Hematopoietic multipotent progenitor cell treated with erythropoietin and hydrocortisone succinate and interleukin-3 and kit ligand, for 6 days (in vitro differentiated cells): ENCODE results near the gene MSH4.
"Not testable (repeated sequence)": the region's sequence is repeated elsewhere in the genome, so short reads cannot be mapped to it uniquely, and the experiment has no call there.

Source experiments
- DNase-seq: peaks from one replicate; pipeline ENCODE4 v3.0.0-alpha.2; 2015

The MSH4 gene

DNA sequence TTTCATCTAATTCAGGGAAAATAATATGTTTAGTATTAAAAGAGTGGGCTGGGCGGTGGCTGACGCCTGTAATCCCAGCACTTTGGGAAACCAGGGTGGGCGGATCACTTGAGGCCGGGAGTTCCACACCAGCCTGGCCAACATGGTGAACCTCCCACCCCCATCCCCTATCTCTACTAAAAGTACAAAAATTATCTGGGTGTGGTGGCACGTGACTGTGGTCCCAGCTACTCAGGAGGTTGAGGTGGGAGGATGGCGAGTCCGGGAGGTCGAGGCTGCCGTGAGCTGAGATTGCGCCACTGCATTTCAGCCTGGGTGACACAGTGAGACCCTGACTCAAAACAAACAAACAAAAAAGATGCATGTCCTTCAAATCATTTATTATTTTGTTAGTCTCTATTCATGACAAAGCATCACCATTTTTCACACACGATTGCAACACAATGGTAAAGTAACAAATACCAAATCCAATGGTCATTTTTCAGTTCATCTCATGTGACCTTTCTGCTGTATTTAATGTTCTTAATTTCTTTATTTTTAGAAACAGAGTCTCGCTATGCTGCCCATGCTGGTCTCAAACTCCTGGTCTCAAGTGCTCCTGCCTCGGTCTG, 1.0 kb downstream of the MSH4 start:
- DNase-seq: peak; percentile 28

GRCh38 chr1:75801480-75801879, 4.8 kb downstream of the MSH4 start:
- DNase-seq: not testable (repeated sequence)

- DNase-seq: no peak
Observed at GRCh38 chr1:75808921-75809320, 12.2 kb downstream of the MSH4 start.

GRCh38 chr1:75810113-75810512, 13.4 kb downstream of the MSH4 start:
- not testable (repeated sequence) for DNase-seq

- DNase-seq: no peak
Observed at GRCh38 chr1:75811211-75811981, 14.7 kb downstream of the MSH4 start.

DNA sequence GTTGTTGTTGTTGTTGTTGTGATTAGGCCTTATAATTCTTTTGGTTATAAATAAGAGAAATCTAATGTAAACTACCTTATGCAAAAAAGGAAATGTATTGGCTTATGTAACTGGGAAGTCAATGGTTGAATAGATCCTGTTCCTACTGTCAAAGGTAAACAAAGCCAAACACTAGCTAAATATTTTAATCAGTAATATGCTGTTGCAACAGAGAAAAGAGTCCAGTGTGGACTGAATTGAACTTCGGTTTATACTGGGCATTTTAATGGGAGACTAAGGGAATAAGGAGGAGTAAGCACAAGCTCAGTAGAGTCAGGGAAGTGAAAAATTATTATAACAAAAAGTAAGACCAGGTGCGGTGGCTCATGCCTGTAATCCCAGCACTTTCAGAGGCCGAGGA, 15.4 kb downstream of the MSH4 start:
- no peak for DNase-seq

DNA sequence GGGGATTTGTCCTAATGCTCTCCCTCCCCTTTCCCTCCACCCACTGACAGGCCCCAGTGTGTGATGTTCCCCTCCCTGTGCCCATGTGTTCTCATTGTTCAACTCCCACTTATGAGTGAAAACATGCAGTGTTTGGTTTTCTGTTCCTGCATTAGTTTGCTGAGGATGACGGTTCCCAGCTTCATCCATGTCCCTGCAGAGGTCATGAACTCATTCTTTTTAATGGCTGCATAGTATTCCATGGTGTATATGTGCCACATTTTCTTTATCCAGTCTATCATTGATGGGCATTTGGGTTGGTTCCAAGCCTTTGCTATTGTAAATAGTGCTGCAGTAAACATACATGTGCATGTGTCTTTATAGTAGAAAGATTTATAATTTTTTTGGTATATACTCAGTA, 26.9 kb downstream of the MSH4 start:
- DNase-seq: not testable (repeated sequence)

DNA sequence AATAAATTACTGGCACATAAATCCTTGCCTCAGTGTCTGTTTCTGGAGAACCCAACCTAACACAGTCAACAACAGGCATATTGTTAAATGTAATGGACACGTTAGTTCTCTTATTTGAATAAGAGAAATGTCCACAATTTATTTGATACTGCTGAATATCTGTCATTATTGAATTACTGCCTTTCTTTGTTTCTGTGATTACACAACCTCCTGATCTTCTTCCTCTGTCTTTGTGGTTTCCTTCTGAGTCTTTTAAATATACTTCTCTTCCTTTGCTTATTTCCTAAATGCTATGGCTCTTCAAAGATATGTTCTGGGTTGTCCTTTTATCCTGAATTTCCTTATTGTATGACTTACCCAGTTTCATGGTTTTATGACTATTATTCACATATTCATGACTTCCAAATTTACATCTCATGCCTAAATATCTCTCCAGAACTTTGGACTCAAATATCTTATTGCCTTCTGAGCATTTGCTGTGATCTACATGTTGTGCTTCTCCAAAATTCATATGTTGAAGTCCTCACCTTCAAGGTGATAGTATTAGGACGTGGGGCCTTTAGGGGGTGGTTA, 39.9 kb downstream of the MSH4 start:
- peak; percentile 9 for DNase-seq

GRCh38 chr1:75838079-75838478, 41.4 kb downstream of the MSH4 start:
- peak; percentile 12 for DNase-seq

DNA sequence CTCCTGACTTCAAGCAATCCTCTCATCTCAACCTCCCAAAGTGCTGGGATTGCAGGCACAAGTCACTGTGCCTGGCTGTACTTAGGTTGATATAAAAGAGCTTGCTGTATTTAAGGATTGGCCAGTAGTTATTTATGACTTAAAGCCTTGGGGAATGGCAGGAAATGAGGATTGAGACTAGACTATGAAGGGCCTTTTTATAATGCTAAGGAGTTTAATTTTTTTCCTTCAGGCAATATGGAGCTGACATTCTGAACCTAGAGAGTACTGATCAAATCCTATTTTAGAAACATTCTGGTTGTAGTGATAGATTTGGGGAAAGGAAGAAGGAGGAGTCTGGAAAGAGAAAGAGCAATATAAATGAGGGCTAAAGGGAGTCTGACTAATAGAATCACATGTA, 44.7 kb downstream of the MSH4 start:
- no peak for DNase-seq

DNA sequence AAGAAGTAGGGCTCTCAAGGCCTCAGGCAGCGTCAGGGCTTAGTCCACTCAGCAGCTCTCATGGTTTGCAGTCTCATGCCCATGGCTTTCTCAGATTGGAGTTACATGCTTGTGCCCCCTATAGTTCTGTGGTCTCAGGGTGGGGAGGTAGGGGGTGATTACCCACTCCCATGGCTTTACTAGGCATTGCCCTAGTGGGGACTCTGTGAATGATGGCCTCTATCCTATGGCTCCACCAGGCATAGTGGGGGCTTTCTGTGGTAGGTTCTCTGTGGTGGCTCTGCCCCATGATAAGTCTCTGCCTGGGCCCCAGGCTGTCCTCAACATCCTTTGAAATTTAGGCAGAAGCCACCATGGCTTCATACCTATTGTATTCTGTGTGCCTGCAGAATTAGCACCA, 48.9 kb downstream of the MSH4 start:
- no peak for DNase-seq

- DNase-seq: peak; percentile 21
Observed at GRCh38 chr1:75855010-75855409, 58.3 kb downstream of the MSH4 start.

GRCh38 chr1:75855734-75856133, 59.1 kb downstream of the MSH4 start:
- no peak for DNase-seq

DNA sequence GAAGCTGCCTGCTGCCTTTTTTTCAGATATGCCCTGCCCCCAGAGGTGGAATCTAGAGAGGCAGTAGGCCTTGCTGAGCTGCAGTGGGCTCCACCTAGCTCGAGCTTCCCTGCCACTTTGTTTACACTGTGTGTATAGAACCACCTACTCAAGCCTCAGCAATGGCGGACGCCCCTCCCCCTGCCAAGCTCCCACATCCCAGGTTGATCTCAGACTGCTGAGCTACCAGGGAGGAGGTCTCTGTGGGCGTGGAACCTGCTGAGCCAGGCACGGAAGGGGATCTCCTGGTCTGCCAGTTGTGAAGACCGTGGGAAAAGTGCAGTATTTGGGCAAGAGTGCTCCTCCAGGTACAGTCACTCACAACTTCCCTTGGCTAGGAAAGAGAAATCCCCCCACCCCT, 65.1 kb downstream of the MSH4 start:
- DNase-seq: no peak

GRCh38 chr1:75870951-75871350, 74.3 kb downstream of the MSH4 start:
- no peak for DNase-seq

- no peak for DNase-seq
Observed at GRCh38 chr1:75879985-75880384, 83.3 kb downstream of the MSH4 start.

- no peak for DNase-seq
Observed at GRCh38 chr1:75884437-75884836, 87.8 kb downstream of the MSH4 start.

- no peak for DNase-seq
Observed at GRCh38 chr1:75901371-75901770, 104.7 kb downstream of the MSH4 start.

DNA sequence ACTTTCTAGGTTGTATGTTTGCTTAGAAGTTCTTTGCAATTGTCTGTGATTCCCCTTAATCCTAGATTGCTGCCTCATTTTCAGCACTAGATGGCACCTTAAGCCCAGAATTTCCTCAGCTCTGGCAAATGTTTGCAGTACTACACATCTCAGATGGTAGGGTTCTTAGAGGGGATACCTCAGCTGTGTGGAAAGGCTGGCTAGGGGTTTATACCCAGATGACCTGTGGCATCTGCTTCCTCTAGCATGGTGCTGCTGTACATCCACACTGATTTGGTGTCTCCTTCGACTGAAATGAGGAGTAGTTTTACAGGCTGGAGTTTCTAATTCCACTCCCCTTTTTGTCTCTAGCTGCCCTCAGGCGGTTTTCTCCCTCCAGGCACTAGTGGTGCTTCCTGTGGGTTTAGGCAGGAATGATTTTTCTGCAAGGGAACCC, 112.1 kb downstream of the MSH4 start:
- DNase-seq: peak; percentile 54

DNA sequence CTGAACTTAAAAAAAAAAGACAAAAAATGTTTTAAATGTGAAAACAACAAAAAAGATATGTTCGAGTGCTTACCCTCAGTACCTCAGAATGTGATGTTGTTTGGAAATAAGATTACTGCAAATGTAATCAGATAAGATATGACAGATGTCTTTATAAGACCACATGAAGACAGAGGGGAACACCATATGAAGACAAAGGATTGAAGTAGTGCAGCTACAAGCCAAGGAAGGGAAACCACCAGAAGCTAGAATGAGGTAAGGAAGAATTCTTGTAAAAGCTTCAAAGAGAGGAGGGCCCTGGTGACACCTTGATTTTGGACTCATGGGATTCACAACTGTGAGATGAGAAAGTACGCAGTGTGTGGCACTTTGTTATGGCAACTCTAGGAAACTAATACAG, 120.2 kb downstream of the MSH4 start:
- no peak for DNase-seq

DNA sequence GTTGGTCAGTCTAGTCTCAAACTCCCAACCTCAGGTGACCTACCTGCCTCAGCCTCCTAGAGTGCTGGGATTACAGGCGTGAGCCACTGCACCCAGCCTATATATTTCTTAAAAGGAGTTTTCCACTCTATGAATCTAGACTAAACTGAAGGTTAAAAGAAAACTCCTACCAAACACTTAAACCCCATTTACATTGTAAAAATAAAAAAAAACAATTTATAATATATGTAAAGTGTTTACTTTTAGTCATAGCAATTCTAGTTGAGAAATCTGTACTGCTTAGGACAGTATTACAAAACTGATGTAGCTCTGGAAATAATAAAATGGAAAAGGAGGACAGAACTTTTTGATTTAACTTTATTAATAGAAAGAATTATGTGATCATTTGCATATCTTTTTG, 126.0 kb downstream of the MSH4 start:
- no peak for DNase-seq

- no peak for DNase-seq
Observed at GRCh38 chr1:75932304-75932703, 135.6 kb downstream of the MSH4 start, which contains the start of gene ASB17. TSS of gene ASB17 (minus strand) at chr1:75932404. CDS start at chr1:75932291, 113 bp downstream.

DNA sequence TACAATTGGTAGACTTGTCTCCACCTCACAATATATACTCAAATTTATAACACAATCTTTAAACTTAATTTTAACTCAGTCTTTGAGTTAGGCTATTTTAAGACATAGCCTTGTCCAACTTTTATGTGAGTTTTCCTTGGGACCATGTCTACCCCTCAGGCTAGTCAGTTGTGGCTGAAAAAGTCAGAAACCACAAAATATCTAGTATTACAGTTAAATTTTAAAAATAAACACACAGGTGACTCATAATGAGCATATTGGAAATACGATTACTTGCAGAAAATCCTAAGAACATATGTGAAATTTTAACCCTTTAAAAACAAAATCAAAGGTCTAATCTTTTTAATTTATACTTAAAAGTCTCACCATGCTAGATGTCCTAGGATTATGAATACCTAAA, 140.4 kb downstream of the MSH4 start:
- DNase-seq: no peak

DNA sequence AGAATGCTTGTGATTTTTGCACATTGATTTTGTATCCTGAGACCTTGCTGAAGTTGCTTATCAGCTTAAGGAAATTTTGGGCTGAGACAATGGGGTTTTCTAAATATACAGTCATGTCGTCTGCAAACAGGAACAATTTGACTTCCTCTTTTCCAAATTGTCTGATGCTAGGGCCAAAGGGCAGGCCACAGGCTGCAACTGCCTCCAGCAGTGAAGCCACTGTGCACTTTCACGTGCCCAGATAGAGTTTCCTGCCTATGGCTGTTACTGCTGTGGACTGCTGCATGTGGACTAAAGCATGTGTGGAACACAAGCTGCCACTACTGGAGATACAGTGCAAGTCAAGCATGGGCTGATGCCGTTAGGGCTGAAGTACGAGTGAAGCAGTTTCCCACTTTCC, 146.4 kb downstream of the MSH4 start:
- DNase-seq: peak; percentile 42
